B cell (primary cell): ENCODE measurements around the gene PAK1IP1. TPM values are rescaled to one million over a fixed set of nuclear protein-coding genes. Genes with fewer than 3 reads are reported as not detected.

Source experiments
- ATAC-seq: fragments of 200-7000 bp; cut with Tn5 transposase; one replicate; pipeline ENCODE4 v1.10.0; 2021; ENCODE audit warnings: low read depth, mild to moderate bottlenecking, moderate number of reproducible peaks, moderate library complexity
- CTCF ChIA-PET: fragments of 350-600 bp; sonication (Branson Sonifier 250); formaldehyde crosslinking; loops from one replicate; lab custom pipeline; 2021; ENCODE audit warnings: antibody characterized with exemption, inconsistent platforms; lab: Charles Lee
- POLR2A ChIA-PET: fragments of 350-600 bp; sonication (Branson Sonifier 250); formaldehyde crosslinking; loops from one replicate; lab custom pipeline; 2021; ENCODE audit warnings: antibody characterized with exemption; lab: Charles Lee
- DNase-seq: peaks from one replicate; pipeline ENCODE4 v3.0.0; 2013
- H2AFZ ChIP-seq: 2 replicates; pipeline ENCODE4 v1.6.1; 2012; ENCODE audit warnings: mild to moderate bottlenecking, low read depth, low read length; ENCODE audit not compliant: insufficient read depth, poor library complexity, severe bottlenecking
- H3K27ac ChIP-seq, 2 donors: 1 replicate in 1 of 2; 2 replicates in 1 of 2; pipeline ENCODE4 v1.5.1; 2012 to 2013; ENCODE audit warnings: low read length in 2 of 2, mild to moderate bottlenecking in 2 of 2, moderate library complexity in 1 of 2
- H3K27me3 ChIP-seq, 4 experiments: fragments of 200-600 bp in 1 of 4; sonication (generic) in 1 of 4; replicated peaks in 1 of 4; 1 replicate in 2 of 4; 2 replicates in 2 of 4; pipeline versions ENCODE4 v1.6.1 to v1.7.0; 2013 to 2016; ENCODE audit warnings: low read length in 3 of 4, mild to moderate bottlenecking in 2 of 4, mixed read lengths in 1 of 4, moderate library complexity in 1 of 4; ENCODE audit not compliant: insufficient read depth in 4 of 4, control insufficient read depth in 3 of 4; ENCODE audit errors: control extremely low read depth in 1 of 4
- H3K36me3 ChIP-seq, 2 experiments: replicated peaks in 1 of 2; 1 replicate in 1 of 2; 2 replicates in 1 of 2; pipeline versions ENCODE4 v1.6.1 to v1.7.1; 2013; ENCODE audit warnings: low read length in 1 of 2; ENCODE audit not compliant: insufficient read depth in 2 of 2, control insufficient read depth in 1 of 2; ENCODE audit errors: control extremely low read depth in 1 of 2, extremely low read depth in 1 of 2
- H3K4me1 ChIP-seq, 2 donors: fragments of 200-600 bp in 1 of 2; sonication (generic) in 1 of 2; 1 replicate in 1 of 2; 2 replicates in 1 of 2; pipeline versions ENCODE4 v1.5.1 to v1.6.1; 2013 to 2017; ENCODE audit warnings: low read length in 2 of 2; ENCODE audit not compliant: control insufficient read depth in 2 of 2, insufficient read depth in 2 of 2
- H3K4me2 ChIP-seq: replicated peaks from 2 replicates; pipeline ENCODE3; 2012; ENCODE audit warnings: mild to moderate bottlenecking, low read depth, low read length; ENCODE audit not compliant: poor library complexity, severe bottlenecking
- H3K4me3 ChIP-seq, 5 experiments: fragments of 200-600 bp in 1 of 5; sonication (generic) in 1 of 5; 1 replicate in 3 of 5; 2 replicates in 2 of 5; pipeline versions ENCODE4 v1.5.1 to v1.7.0; 2011 to 2016; ENCODE audit warnings: low read length in 4 of 5, mild to moderate bottlenecking in 4 of 5, low read depth in 2 of 5, control low read depth in 1 of 5, moderate library complexity in 1 of 5; ENCODE audit not compliant: insufficient read depth in 1 of 5; ENCODE audit errors: control extremely low read depth in 1 of 5, extremely low read depth in 1 of 5
- H3K79me2 ChIP-seq: fragments of 200-600 bp; sonication (generic); one replicate; pipeline ENCODE4 v1.6.0; 2016; ENCODE audit warnings: low read length; ENCODE audit not compliant: control insufficient read depth, insufficient read depth
- H3K9ac ChIP-seq: fragments of 200-600 bp; sonication (generic); 2 replicates; pipeline ENCODE4 v1.6.1; 2017; ENCODE audit warnings: mild to moderate bottlenecking, low read length, moderate library complexity
- H3K9me3 ChIP-seq, 3 donors: one replicate each; pipeline versions ENCODE4 v1.6.1 to v1.7.1; 2013; ENCODE audit warnings: low read length in 2 of 3; ENCODE audit not compliant: control insufficient read depth in 2 of 3, insufficient read depth in 1 of 3; ENCODE audit errors: control extremely low read depth in 1 of 3
- H4K20me1 ChIP-seq: 2 replicates; pipeline ENCODE4 v1.6.0; 2012; ENCODE audit warnings: mild to moderate bottlenecking, low read length; ENCODE audit not compliant: insufficient read depth, control insufficient read depth, poor library complexity, severe bottlenecking
- H3K27ac Mint-ChIP-seq: one replicate; pipeline ENCODE4 v1.8.0; 2021; ENCODE audit warnings: mixed read lengths
- H3K27me3 Mint-ChIP-seq: one replicate; pipeline ENCODE4 v1.8.0; 2021; ENCODE audit warnings: mixed read lengths
- H3K4me1 Mint-ChIP-seq: one replicate; pipeline ENCODE4 v1.8.0; 2021; ENCODE audit warnings: mixed read lengths
- H3K4me3 Mint-ChIP-seq: one replicate; pipeline ENCODE4 v1.8.0; 2021; ENCODE audit warnings: mixed read lengths
- H3K9me3 Mint-ChIP-seq: one replicate; pipeline ENCODE4 v1.8.0; 2022; ENCODE audit warnings: mixed read lengths; ENCODE audit not compliant: insufficient read depth
- EZH2 ChIP-seq: IDR thresholded peaks from 2 replicates; pipeline ENCODE4 v1.6.1; 2012; ENCODE audit warnings: borderline replicate concordance, low read depth, mild to moderate bottlenecking, moderate library complexity, low read length; ENCODE audit not compliant: insufficient read depth, poor library complexity, severe bottlenecking
- WGBS: methylation state at CpG from one replicate; pipeline ENCODE4 v1.1.5; 2013; ENCODE audit warnings: missing lambda C conversion rate; ENCODE audit not compliant: insufficient coverage; 5-methylcytosine and 5-hydroxymethylcytosine counted together
- intact Hi-C: fragments of 100-400 bp; cut with micrococcal nuclease; formaldehyde crosslinking; loops from one replicate; pipeline ENCODE4 v1.10.0; 2022
- polyA plus RNA-seq: library from polyadenylated mRNA; depleted of rRNA; stranded (reverse); fragments of >200 nt; gene quantifications from 2 replicates; pipeline ENCODE4 v1.2.3, GENCODE V29; 2012
- total RNA-seq, 2 donors: library from RNA; stranded (reverse); fragments of 120-200 nt in 1 of 2; gene quantifications; 1 replicate in 1 of 2; 2 replicates in 1 of 2; pipeline versions ENCODE4 v1.2.3 to v1.2.4, GENCODE V29; 2013 to 2022
- TF ChIP-seq, protein P1 (sequence below): fragments of 200-600 bp; IDR thresholded peaks from one replicate; pipeline ENCODE4 v1.8.0; 2022; ENCODE audit warnings: antibody characterized with exemption, mild to moderate bottlenecking

Gene PAK1IP1
- total and polyA plus RNA-seq, 2 donors (not counting 1 experiment from before 2014, with no cell fraction given) = 3.8 to 6.1 TPM

- no peak for DNase-seq
- 93% methylated on average over 7 of the region's 7 CpGs for WGBS
Observed at GRCh38 chr6:10676403-10676802, 18.4 kb upstream of the PAK1IP1 start.

GRCh38 chr6:10678456-10678855, 16.3 kb upstream of the PAK1IP1 start:
- H3K4me3 Mint-ChIP-seq = no peak overlapping the region

More at GRCh38 chr6:10676403-10676802, 18.4 kb upstream of the PAK1IP1 start:
- no peak overlapping the region for H3K4me2 ChIP-seq
- POLR2A ChIA-PET = no interaction called here
- no peaks in the 10 kb centered on the region for H4K20me1 ChIP-seq
- no peak for ATAC-seq
- H3K27me3 Mint-ChIP-seq = peaks cover 4% of the 10 kb centered on the region
- H3K4me1 ChIP-seq = no peaks in the 10 kb centered on the region
- no peaks in the 10 kb centered on the region for H3K79me2 ChIP-seq
- no peaks in the 10 kb centered on the region for H3K4me1 Mint-ChIP-seq
- TF ChIP-seq, protein P1, sequence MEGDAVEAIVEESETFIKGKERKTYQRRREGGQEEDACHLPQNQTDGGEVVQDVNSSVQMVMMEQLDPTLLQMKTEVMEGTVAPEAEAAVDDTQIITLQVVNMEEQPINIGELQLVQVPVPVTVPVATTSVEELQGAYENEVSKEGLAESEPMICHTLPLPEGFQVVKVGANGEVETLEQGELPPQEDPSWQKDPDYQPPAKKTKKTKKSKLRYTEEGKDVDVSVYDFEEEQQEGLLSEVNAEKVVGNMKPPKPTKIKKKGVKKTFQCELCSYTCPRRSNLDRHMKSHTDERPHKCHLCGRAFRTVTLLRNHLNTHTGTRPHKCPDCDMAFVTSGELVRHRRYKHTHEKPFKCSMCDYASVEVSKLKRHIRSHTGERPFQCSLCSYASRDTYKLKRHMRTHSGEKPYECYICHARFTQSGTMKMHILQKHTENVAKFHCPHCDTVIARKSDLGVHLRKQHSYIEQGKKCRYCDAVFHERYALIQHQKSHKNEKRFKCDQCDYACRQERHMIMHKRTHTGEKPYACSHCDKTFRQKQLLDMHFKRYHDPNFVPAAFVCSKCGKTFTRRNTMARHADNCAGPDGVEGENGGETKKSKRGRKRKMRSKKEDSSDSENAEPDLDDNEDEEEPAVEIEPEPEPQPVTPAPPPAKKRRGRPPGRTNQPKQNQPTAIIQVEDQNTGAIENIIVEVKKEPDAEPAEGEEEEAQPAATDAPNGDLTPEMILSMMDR = no peak
- no peak for TF ChIP-seq EZH2
- CTCF ChIA-PET = no interaction called here
- H3K4me3 ChIP-seq = no peak overlapping the region
- H3K9ac ChIP-seq = no peak overlapping the region
- intact Hi-C loops = no loop called here
- H2AFZ ChIP-seq = no peak overlapping the region
- no peak overlapping the region for H3K27ac Mint-ChIP-seq
- no peaks in the 10 kb centered on the region for H3K9me3 Mint-ChIP-seq
- H3K36me3 ChIP-seq = no peaks in the 10 kb centered on the region
- no peak overlapping the region for H3K27ac ChIP-seq
- H3K4me3 Mint-ChIP-seq = no peak overlapping the region
- no peaks in the 10 kb centered on the region for H3K9me3 ChIP-seq
- H3K27me3 ChIP-seq = no peaks in the 10 kb centered on the region

More at GRCh38 chr6:10678456-10678855, 16.3 kb upstream of the PAK1IP1 start:
- Histone ChIP-seq H3K9me3 (no peaks in the 10 kb centered on the region), H3K4me3 (no peak overlapping the region), H2AFZ (no peak overlapping the region), H3K36me3 (no peaks in the 10 kb centered on the region), H3K79me2 (no peaks in the 10 kb centered on the region), H3K4me1 (no peaks in the 10 kb centered on the region), H3K9ac (no peak overlapping the region), H3K27me3 (no peaks in the 10 kb centered on the region), H3K4me2 (no peak overlapping the region), H3K27ac (no peak overlapping the region), H4K20me1 (no peaks in the 10 kb centered on the region)
- peaks cover 4% of the 10 kb centered on the region for H3K27me3 Mint-ChIP-seq
- CTCF ChIA-PET = no interaction called here
- TF ChIP-seq, protein P1 = no peak
- TF ChIP-seq EZH2 = no peak
- H3K4me1 Mint-ChIP-seq = no peaks in the 10 kb centered on the region
- POLR2A ChIA-PET = no interaction called here
- ATAC-seq (no peak), DNase-seq (no peak)
- 90% methylated on average over 4 of the region's 4 CpGs for WGBS
- no peaks in the 10 kb centered on the region for H3K9me3 Mint-ChIP-seq
- no peak overlapping the region for H3K27ac Mint-ChIP-seq
- intact Hi-C loops = no loop called here
